ENCODE measurements around the gene SLC11A2.

GRCh38 chr12:51001799-51002198 is 24.4 kb downstream of the SLC11A2 start:
- TF ChIP-seq BHLHE40 (IDR thresholded peaks at IDR 0.05; ENCODE audit: borderline replicate concordance) (no peak), NFRKB (IDR thresholded peaks at IDR 0.05) (no peak), FOXM1 (IDR thresholded peaks at IDR 0.05; ENCODE audit: borderline replicate concordance) (no peak), L3MBTL2 (conservative IDR thresholded peaks at IDR 0.05) (no peak), FOXA1 (IDR thresholded peaks at IDR 0.05) (no peak), SUZ12 (IDR thresholded peaks at IDR 0.05) (no peak), SP1 (IDR thresholded peaks at IDR 0.05) (no peak), HDGF (IDR thresholded peaks at IDR 0.05; ENCODE audit: borderline replicate concordance) (no peak), PKNOX1 (IDR thresholded peaks at IDR 0.05) (no peak), CTBP1 (IDR thresholded peaks at IDR 0.05; ENCODE audit: borderline replicate concordance) (no peak), ZNF384 (IDR thresholded peaks at IDR 0.05) (no peak), ARNT (IDR thresholded peaks at IDR 0.05) (no peak), ELF4 (IDR thresholded peaks at IDR 0.05) (no peak), FOXK2 (IDR thresholded peaks at IDR 0.05) (no peak)

Data from HEK293T (cell line).